ENCODE data around the gene KCND3.

DNA sequence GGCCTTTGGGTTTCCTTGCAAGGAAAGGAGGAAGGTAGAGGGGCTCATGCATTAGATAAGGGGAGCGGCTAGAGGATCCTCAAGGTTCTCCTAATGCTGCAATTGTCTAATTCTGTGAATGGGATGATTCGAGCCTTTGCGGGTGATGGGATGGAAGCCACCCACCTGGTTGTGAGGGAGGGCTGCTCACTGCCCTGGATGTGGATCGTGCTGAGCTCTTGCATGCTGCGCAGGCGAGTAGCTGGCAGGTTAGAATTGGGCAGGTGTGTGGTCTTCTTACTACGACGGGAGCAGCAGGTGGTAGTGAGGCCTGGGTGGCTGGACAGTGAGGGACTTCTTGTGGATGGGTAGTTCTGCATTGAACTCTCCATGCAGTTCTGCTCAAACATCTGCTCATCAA lies 212.6 kb downstream of the KCND3 start:
- TF ChIP-seq, protein P1, sequence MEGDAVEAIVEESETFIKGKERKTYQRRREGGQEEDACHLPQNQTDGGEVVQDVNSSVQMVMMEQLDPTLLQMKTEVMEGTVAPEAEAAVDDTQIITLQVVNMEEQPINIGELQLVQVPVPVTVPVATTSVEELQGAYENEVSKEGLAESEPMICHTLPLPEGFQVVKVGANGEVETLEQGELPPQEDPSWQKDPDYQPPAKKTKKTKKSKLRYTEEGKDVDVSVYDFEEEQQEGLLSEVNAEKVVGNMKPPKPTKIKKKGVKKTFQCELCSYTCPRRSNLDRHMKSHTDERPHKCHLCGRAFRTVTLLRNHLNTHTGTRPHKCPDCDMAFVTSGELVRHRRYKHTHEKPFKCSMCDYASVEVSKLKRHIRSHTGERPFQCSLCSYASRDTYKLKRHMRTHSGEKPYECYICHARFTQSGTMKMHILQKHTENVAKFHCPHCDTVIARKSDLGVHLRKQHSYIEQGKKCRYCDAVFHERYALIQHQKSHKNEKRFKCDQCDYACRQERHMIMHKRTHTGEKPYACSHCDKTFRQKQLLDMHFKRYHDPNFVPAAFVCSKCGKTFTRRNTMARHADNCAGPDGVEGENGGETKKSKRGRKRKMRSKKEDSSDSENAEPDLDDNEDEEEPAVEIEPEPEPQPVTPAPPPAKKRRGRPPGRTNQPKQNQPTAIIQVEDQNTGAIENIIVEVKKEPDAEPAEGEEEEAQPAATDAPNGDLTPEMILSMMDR (IDR thresholded peaks at IDR 0.05), result no peak
- no peak for TF ChIP-seq POLR2A (IDR thresholded peaks at IDR 0.05)
